IMR-90 (cell line): ENCODE results near the gene ALB. TPM values are rescaled to one million over a fixed set of nuclear protein-coding genes. Genes with fewer than 3 reads are reported as not detected.

Experiments used
- ATAC-seq: fragments of 200-7000 bp; cut with Tn5 transposase; 2 replicates; pipeline ENCODE4 v1.9.1; 2020; ENCODE audit warnings: low read depth, mild to moderate bottlenecking, moderate library complexity
- BruUV-seq: library from RNA; stranded (reverse); fragments of 400-500 nt; replicated peaks from 2 replicates; lab custom pipeline; 2021; lab: Mats Ljungman, UMichigan
- CTCF ChIA-PET: fragments of 300-600 bp; formaldehyde crosslinking; extraction: SDS; loops from one replicate; lab custom pipeline; 2021; ENCODE audit warnings: antibody characterized with exemption; lab: Yijun Ruan, JAX
- POLR2A ChIA-PET: fragments of 300-600 bp; sonication (Branson Sonifier 250); formaldehyde crosslinking; loops from one replicate; lab custom pipeline; 2022; ENCODE audit warnings: antibody characterized with exemption; ENCODE audit not compliant: unreplicated experiment; lab: Charles Lee
- DNase-seq: peaks from one replicate; pipeline ENCODE4 v3.0.0; 2013
- H2AFZ ChIP-seq: replicated peaks from 2 replicates; pipeline ENCODE3; 2013; ENCODE audit warnings: low read length, mild to moderate bottlenecking; ENCODE audit not compliant: poor library complexity
- H2AK5ac ChIP-seq: 2 replicates; pipeline ENCODE4 v1.6.1; 2013; ENCODE audit warnings: low read depth, low read length, inconsistent platforms
- H2AK9ac ChIP-seq: replicated peaks from 2 replicates; pipeline ENCODE3; 2013; ENCODE audit warnings: mild to moderate bottlenecking, low read depth, low read length, moderate library complexity; ENCODE audit not compliant: poor library complexity
- H2BK120ac ChIP-seq: 2 replicates; pipeline ENCODE4 v1.6.1; 2013; ENCODE audit warnings: low read depth, low read length, inconsistent platforms
- H2BK15ac ChIP-seq: 3 replicates; pipeline ENCODE4 v1.6.1; 2013; ENCODE audit warnings: low read depth, low read length, inconsistent platforms
- H2BK20ac ChIP-seq: 2 replicates; pipeline ENCODE4 v1.6.1; 2013; ENCODE audit warnings: low read depth, mild to moderate bottlenecking, inconsistent platforms, low read length, moderate library complexity
- H2BK5ac ChIP-seq: 2 replicates; pipeline ENCODE4 v1.6.1; 2013; ENCODE audit warnings: mild to moderate bottlenecking, low read depth, low read length, inconsistent platforms; ENCODE audit not compliant: poor library complexity, severe bottlenecking
- H3K14ac ChIP-seq: replicated peaks from 2 replicates; pipeline ENCODE4 v1.6.1; 2013; ENCODE audit warnings: low read depth, low read length, inconsistent platforms
- H3K18ac ChIP-seq: 2 replicates; pipeline ENCODE4 v1.6.1; 2013; ENCODE audit warnings: low read depth, low read length, control low read depth
- H3K23ac ChIP-seq: 2 replicates; pipeline ENCODE4 v1.6.1; 2013; ENCODE audit warnings: low read depth, low read length, inconsistent platforms
- H3K27ac ChIP-seq: 2 replicates; pipeline ENCODE4 v1.5.1; 2013; ENCODE audit warnings: mild to moderate bottlenecking, control low read depth, low read length; ENCODE audit not compliant: insufficient read depth
- H3K27me3 ChIP-seq: 2 replicates; pipeline ENCODE4 v1.6.1; 2013; ENCODE audit warnings: low read length; ENCODE audit not compliant: control insufficient read depth, insufficient read depth
- H3K36me3 ChIP-seq: 2 replicates; pipeline ENCODE4 v1.6.1; 2013; ENCODE audit warnings: low read length, mixed read lengths; ENCODE audit not compliant: control insufficient read depth, insufficient read depth
- H3K4ac ChIP-seq: 2 replicates; pipeline ENCODE4 v1.6.1; 2013; ENCODE audit warnings: low read depth, low read length, inconsistent platforms
- H3K4me1 ChIP-seq: 2 replicates; pipeline ENCODE4 v1.6.1; 2013; ENCODE audit warnings: low read length, mixed read lengths; ENCODE audit not compliant: control insufficient read depth, insufficient read depth
- H3K4me2 ChIP-seq: 2 replicates; pipeline ENCODE4 v1.6.1; 2013; ENCODE audit warnings: low read depth, mild to moderate bottlenecking, control low read depth, low read length, moderate library complexity
- H3K4me3 ChIP-seq: 2 replicates; pipeline ENCODE4 v1.5.1; 2013; ENCODE audit warnings: low read depth, mild to moderate bottlenecking, control low read depth, low read length, moderate library complexity; ENCODE audit not compliant: insufficient read depth
- H3K56ac ChIP-seq: 2 replicates; pipeline ENCODE4 v1.6.1; 2013; ENCODE audit warnings: low read length, inconsistent platforms; ENCODE audit not compliant: insufficient read depth; ENCODE audit errors: extremely low read depth
- H3K79me1 ChIP-seq, 2 experiments: 2 replicates each; pipeline ENCODE4 v1.6.1; 2013; ENCODE audit warnings: low read length in 2 of 2, inconsistent platforms in 1 of 2, low read depth in 1 of 2
- H3K9ac ChIP-seq: 2 replicates; pipeline ENCODE4 v1.6.1; 2013; ENCODE audit warnings: low read depth, low read length, control low read depth
- H3K9me1 ChIP-seq: 2 replicates; pipeline ENCODE4 v1.6.1; 2013; ENCODE audit warnings: low read length, inconsistent platforms; ENCODE audit not compliant: insufficient read depth
- H3K9me3 ChIP-seq: 2 replicates; pipeline ENCODE4 v1.6.1; 2013; ENCODE audit warnings: low read length; ENCODE audit not compliant: control insufficient read depth, insufficient read depth
- H4K20me1 ChIP-seq: 2 replicates; pipeline ENCODE4 v1.6.1; 2013; ENCODE audit warnings: low read length, inconsistent platforms; ENCODE audit not compliant: insufficient read depth
- H4K5ac ChIP-seq: 2 replicates; pipeline ENCODE4 v1.6.1; 2013; ENCODE audit warnings: mild to moderate bottlenecking, low read depth, low read length, control low read depth
- H4K8ac ChIP-seq, 2 experiments: 2 replicates each; pipeline ENCODE4 v1.6.1; 2013; ENCODE audit warnings: low read depth in 2 of 2, low read length in 2 of 2, control low read depth in 1 of 2, inconsistent platforms in 1 of 2
- H4K91ac ChIP-seq: 2 replicates; pipeline ENCODE4 v1.6.1; 2013; ENCODE audit warnings: low read depth, low read length, inconsistent platforms; ENCODE audit not compliant: insufficient read depth
- BHLHE40 ChIP-seq: fragments of 150-350 bp; IDR thresholded peaks from 2 replicates; pipeline ENCODE4 v1.6.1; 2016; ENCODE audit warnings: mild to moderate bottlenecking, low read depth, low read length
- CEBPB ChIP-seq: IDR thresholded peaks from 2 replicates; pipeline ENCODE4 v1.6.1; 2012; ENCODE audit warnings: low read depth, low read length, improper control_type of control experiment
- CHD1 ChIP-seq: IDR thresholded peaks from 2 replicates; pipeline ENCODE4 v1.6.1; 2012; ENCODE audit warnings: low read depth, low read length, improper control_type of control experiment
- ELK1 ChIP-seq: fragments of 150-350 bp; IDR thresholded peaks from 2 replicates; pipeline ENCODE4 v1.6.1; 2016; ENCODE audit warnings: low read depth, mild to moderate bottlenecking, low read length, moderate library complexity, borderline replicate concordance
- FOS ChIP-seq: fragments of 150-350 bp; IDR thresholded peaks from 2 replicates; pipeline ENCODE4 v1.6.1; 2016; ENCODE audit warnings: low read depth, low read length
- MAFK ChIP-seq: IDR thresholded peaks from 2 replicates; pipeline ENCODE4 v1.6.1; 2012; ENCODE audit warnings: low read depth, low read length, improper control_type of control experiment
- MAZ ChIP-seq: IDR thresholded peaks from 2 replicates; pipeline ENCODE4 v1.6.1; 2012; ENCODE audit warnings: low read depth, mild to moderate bottlenecking, low read length, improper control_type of control experiment, moderate library complexity, borderline replicate concordance
- MXI1 ChIP-seq: IDR thresholded peaks from 2 replicates; pipeline ENCODE4 v1.6.1; 2012; ENCODE audit warnings: low read depth, mild to moderate bottlenecking, low read length, moderate library complexity, borderline replicate concordance
- NFE2L2 ChIP-seq: fragments of 150-350 bp; IDR thresholded peaks from 2 replicates; pipeline ENCODE4 v1.6.1; 2016; ENCODE audit warnings: low read depth, mild to moderate bottlenecking, low read length
- POLR2A ChIP-seq: IDR thresholded peaks from 2 replicates; pipeline ENCODE4 v1.6.1; 2012; ENCODE audit warnings: mild to moderate bottlenecking, low read depth, low read length
- RAD21 ChIP-seq: IDR thresholded peaks from 2 replicates; pipeline ENCODE4 v1.6.1; 2012; ENCODE audit warnings: low read length, improper control_type of control experiment
- RCOR1 ChIP-seq: IDR thresholded peaks from 2 replicates; pipeline ENCODE4 v1.6.1; 2012; ENCODE audit warnings: mild to moderate bottlenecking, low read length, improper control_type of control experiment; ENCODE audit not compliant: insufficient replicate concordance
- RFX5 ChIP-seq: IDR thresholded peaks from 2 replicates; pipeline ENCODE4 v1.8.0; 2012; ENCODE audit warnings: low read depth, mild to moderate bottlenecking, low read length, moderate library complexity
- SMC3 ChIP-seq: fragments of 150-350 bp; IDR thresholded peaks from 2 replicates; pipeline ENCODE4 v1.6.1; 2016; ENCODE audit warnings: low read depth, mild to moderate bottlenecking, antibody characterized with exemption, low read length, moderate library complexity
- WGBS, 2 experiments: methylation state at CpG; one replicate each; pipeline versions ENCODE4 v1.1.5 to v1.1.7; 2013; ENCODE audit warnings: missing lambda C conversion rate in 2 of 2; ENCODE audit not compliant: insufficient read length in 1 of 2; ENCODE audit errors: extremely low coverage in 2 of 2; 5-methylcytosine and 5-hydroxymethylcytosine counted together
- dilution Hi-C: fragments of 300-500 bp; cut with HindIII; formaldehyde crosslinking; loops from one replicate; pipeline ENCODE4 v1.14.3; 2018; ENCODE audit warnings: low sequenced_read_pairs; ENCODE audit not compliant: unreplicated experiment
- in situ Hi-C: fragments of 300-500 bp; cut with MboI; formaldehyde crosslinking; loops from 3 replicates; pipeline ENCODE4 v1.14.3; 2019; ENCODE audit warnings: low sequenced_read_pairs, inconsistent platforms, mixed read lengths
- intact Hi-C: fragments of 100-400 bp; cut with micrococcal nuclease; formaldehyde crosslinking; loops from 2 replicates; pipeline ENCODE4 v1.10.0; 2022
- polyA plus RNA-seq, 3 experiments: library from polyadenylated mRNA; depleted of rRNA; stranded (reverse); fragments of >200 nt; gene quantifications; 2 replicates each; pipeline ENCODE4 v1.2.3, GENCODE V29; 2012; ENCODE audit warnings: low replicate concordance in 1 of 3
- total RNA-seq: library from RNA; depleted of rRNA; stranded (reverse); fragments of >200 nt; gene quantifications from 2 replicates; pipeline ENCODE4 v1.2.3, GENCODE V29; 2012
- TF ChIP-seq, protein P1 (sequence below): conservative IDR thresholded peaks from 2 replicates; pipeline ENCODE4 v1.5.1; 2012; ENCODE audit warnings: mild to moderate bottlenecking, low read depth, low read length, improper control_type of control experiment
- TF ChIP-seq, protein P2 (sequence below): fragments of 150-350 bp; IDR thresholded peaks from 2 replicates; pipeline ENCODE4 v1.6.1; 2017; ENCODE audit warnings: mild to moderate bottlenecking, antibody characterized with exemption, low read length, low read depth

ALB gene
- total and polyA plus RNA-seq, 2 of the 4 experiments (the other 2 are of a cell fraction) = not detected

DNA sequence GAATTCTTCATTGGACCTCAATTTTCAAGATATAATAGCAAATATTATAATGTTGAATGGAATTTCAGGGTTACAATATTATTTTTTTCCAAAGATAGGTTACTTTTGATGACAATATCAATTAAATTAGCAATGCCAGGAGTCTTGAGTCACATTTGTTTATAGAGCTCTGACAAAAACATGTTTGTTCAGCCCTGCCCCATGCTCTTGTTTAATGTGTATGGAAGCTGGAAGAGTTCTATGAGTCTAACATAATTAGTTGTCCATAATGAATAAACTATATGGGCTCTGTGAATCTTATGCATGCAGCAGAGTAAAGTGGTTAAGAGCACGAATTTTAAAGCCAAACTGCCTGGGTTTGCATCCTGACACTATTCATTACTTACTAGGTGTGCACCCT lies 22.9 kb upstream of the ALB start:
- H3K79me1 ChIP-seq = no peaks in the 10 kb centered on the region
- no peaks in the 10 kb centered on the region for H3K36me3 ChIP-seq
- H2AK9ac ChIP-seq = no peak overlapping the region
- H3K18ac ChIP-seq = no peak overlapping the region
- H4K5ac ChIP-seq = no peak overlapping the region
- no peak overlapping the region for H2BK120ac ChIP-seq
- no peak overlapping the region for H3K14ac ChIP-seq
- ChIA-PET CTCF (interaction anchor here (0.5 kb wide), 1 partner anchor 118 kb away, joined by 3 read pairs; no protein-coding TSS in a partner anchor), POLR2A (no interaction called here)
- DNase-seq (no peak), ATAC-seq (no peak)
- no peak for TF ChIP-seq CEBPB
- TF ChIP-seq, protein P1, sequence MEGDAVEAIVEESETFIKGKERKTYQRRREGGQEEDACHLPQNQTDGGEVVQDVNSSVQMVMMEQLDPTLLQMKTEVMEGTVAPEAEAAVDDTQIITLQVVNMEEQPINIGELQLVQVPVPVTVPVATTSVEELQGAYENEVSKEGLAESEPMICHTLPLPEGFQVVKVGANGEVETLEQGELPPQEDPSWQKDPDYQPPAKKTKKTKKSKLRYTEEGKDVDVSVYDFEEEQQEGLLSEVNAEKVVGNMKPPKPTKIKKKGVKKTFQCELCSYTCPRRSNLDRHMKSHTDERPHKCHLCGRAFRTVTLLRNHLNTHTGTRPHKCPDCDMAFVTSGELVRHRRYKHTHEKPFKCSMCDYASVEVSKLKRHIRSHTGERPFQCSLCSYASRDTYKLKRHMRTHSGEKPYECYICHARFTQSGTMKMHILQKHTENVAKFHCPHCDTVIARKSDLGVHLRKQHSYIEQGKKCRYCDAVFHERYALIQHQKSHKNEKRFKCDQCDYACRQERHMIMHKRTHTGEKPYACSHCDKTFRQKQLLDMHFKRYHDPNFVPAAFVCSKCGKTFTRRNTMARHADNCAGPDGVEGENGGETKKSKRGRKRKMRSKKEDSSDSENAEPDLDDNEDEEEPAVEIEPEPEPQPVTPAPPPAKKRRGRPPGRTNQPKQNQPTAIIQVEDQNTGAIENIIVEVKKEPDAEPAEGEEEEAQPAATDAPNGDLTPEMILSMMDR = no peak
- no peak for TF ChIP-seq RCOR1
- TF ChIP-seq MAZ = no peak
- no peak for TF ChIP-seq POLR2A
- TF ChIP-seq RFX5 = no peak
- no peak for TF ChIP-seq BHLHE40
- TF ChIP-seq, protein P2, sequence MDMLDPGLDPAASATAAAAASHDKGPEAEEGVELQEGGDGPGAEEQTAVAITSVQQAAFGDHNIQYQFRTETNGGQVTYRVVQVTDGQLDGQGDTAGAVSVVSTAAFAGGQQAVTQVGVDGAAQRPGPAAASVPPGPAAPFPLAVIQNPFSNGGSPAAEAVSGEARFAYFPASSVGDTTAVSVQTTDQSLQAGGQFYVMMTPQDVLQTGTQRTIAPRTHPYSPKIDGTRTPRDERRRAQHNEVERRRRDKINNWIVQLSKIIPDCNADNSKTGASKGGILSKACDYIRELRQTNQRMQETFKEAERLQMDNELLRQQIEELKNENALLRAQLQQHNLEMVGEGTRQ = no peak
- TF ChIP-seq ELK1 = no peak
- no peak for TF ChIP-seq MAFK
- TF ChIP-seq NFE2L2 = no peak
- TF ChIP-seq FOS = no peak
- TF ChIP-seq CHD1 = no peak
- TF ChIP-seq RAD21 = no peak
- TF ChIP-seq SMC3 = no peak
- TF ChIP-seq MXI1 = no peak
- WGBS, 2 experiments = no CpG with 5 or more reads among the region's 1 CpG
- H3K4me1 ChIP-seq = no peaks in the 10 kb centered on the region
- H3K56ac ChIP-seq = no peak overlapping the region
- no TSS peak for BruUV-seq
- no peak overlapping the region for H2BK15ac ChIP-seq
- no peak overlapping the region for H2BK5ac ChIP-seq
- dilution Hi-C loops (no loop called here), intact Hi-C loops (no loop called here), in situ Hi-C loops (no loop called here)
- H3K9me1 ChIP-seq = no peaks in the 10 kb centered on the region
- no peak overlapping the region for H4K91ac ChIP-seq
- H3K4ac ChIP-seq = no peak overlapping the region
- H4K8ac ChIP-seq = no peak overlapping the region
- no peak overlapping the region for H2AFZ ChIP-seq
- no peak overlapping the region for H3K23ac ChIP-seq
- no peaks in the 10 kb centered on the region for H3K27me3 ChIP-seq
- H3K9me3 ChIP-seq = no peaks in the 10 kb centered on the region
- H4K20me1 ChIP-seq = no peaks in the 10 kb centered on the region
- no peak overlapping the region for H2AK5ac ChIP-seq
- H3K9ac ChIP-seq = no peak overlapping the region
- no peak overlapping the region for H3K27ac ChIP-seq
- H2BK20ac ChIP-seq = no peak overlapping the region
- no peak overlapping the region for H3K4me3 ChIP-seq
- H3K4me2 ChIP-seq = no peak overlapping the region
